ENCODE data around the gene MATN1.

The MATN1 gene

DNA sequence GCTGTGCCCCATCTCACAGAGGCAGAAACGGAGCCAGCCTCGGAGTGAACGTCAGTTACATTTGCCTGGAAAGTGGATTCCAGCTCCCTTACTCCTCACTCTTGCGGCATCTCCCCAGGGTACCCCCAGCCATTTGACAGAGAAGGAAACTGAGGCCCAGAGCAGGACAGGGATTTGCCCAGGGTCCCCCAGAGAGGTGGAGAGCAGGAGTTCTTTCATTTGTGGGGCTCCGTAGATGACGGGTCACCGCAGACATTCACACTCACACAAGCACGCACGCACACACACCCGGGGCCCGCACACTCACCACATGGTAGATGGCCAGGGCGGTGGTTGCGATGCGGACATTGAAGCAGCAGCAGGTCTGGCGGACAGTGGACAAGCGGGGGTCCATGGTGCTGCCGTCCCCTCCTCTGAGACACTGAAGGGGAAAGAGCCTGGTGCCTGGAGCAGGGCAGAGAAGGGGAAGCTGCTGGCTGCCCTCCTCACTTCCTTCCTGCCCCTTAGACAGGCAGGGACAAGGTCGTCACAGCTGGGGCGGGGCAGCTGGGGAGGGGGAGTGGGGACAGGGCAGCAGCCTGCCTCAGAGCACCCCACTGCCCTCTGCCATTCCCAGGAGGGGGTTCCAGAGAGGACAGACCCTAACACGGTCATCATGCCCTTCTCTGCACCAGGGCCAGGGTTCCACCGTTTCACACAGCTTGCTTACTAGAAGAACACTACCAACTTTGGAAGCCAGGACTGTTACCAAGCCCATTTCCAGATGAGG is 34.2 kb upstream of the MATN1 start, which contains the start of gene LAPTM5:
Gene LAPTM5 (minus strand): TSS at position 423 of the 769 bp plus-strand sequence. CDS start 29 bp downstream, at position 394.
- DNase-seq = peak; percentile 77

DNA sequence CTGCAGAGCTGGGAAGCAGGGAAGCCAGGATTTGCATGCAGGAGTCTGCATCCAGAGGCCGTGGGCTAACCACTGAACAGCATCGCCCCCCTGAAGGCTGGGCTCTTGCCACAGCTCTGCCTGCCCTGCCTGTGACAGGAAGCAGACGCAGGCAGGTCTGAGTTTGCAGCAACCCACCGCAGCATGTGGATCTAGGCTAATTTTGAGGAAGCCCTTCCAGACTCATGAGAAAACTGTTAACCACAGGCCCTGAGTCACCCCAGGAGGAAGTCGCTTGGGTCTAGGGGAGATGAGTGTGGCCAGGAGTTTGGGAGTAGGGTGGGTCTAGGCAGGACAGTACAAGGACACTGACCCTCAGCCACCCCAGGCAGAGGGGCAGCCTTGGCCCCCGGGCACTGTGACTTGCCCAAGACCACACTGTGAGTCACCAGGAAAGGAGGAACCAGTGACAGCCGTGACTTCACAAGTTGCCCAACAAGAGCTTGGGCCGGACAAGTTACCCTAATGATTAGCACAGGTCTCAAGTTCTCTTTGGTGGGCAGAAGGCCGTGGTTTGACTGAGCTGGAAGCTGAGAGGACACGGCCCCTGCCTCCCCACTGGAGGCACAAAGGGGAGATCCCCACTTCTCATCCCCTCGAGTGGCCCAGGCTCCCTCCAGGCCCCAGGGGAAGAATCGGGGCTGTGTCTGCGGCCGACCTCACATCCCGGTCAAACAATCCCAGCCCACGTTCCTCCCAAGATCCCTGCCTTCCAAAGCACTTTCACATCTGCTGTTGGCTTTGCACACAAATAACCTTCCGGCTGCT is 33.4 kb upstream of the MATN1 start:
- peak; percentile 96 for DNase-seq

DNA sequence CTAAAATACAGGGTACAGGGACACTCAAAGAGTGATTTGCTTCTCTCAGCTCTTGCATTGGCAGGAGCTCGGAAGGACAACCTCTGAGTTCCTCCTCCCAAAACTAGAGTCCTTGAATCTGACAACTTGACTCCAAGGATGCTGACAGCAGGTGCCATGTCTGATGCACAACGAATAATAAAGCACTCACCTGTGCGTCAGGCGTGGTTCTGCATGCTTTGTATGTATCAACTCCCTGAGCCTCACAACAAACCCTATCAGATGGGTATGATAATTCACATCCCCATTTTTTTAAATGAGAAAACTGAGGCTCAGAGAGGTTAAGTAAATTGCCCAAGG is 32.8 kb upstream of the MATN1 start:
- DNase-seq = no peak

DNA sequence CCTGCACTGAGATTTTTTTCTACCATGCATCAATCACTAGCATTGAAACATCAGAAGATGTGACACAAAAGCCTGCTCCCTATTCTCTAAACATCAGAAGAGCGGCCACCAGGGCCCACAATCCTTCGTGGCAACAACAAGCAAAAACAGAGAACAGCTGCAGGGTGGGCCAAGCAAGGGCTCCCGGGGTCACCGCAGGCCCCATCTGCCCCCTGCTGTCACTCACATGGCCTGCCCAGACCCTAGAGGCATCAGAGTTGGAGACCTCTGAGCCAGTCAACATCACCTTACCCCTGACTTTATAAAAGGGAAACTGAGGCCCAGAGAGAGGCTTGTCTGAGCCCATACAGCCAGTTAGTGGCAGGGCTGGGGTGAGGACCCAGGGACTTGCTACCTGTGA is 32.4 kb upstream of the MATN1 start:
- DNase-seq = no peak

DNA sequence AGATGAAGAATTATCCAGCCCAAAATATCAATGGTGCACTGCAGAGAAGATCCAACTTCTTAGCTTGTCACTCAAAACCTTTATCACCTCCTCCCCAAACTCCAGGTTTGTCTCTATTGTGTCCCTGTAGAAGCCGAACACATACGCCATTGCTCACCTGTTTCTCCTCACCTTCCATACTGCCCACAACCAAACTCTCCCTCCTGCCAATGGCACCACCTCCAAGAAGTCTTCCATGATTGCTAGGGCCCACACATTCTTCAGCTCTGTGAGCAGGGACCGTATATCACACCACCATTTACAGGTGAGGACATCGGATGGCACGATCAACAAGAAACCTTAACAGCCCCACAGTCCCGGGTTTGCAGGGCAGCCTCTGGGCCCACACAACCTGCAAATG is 31.9 kb upstream of the MATN1 start:
- DNase-seq = no peak

DNA sequence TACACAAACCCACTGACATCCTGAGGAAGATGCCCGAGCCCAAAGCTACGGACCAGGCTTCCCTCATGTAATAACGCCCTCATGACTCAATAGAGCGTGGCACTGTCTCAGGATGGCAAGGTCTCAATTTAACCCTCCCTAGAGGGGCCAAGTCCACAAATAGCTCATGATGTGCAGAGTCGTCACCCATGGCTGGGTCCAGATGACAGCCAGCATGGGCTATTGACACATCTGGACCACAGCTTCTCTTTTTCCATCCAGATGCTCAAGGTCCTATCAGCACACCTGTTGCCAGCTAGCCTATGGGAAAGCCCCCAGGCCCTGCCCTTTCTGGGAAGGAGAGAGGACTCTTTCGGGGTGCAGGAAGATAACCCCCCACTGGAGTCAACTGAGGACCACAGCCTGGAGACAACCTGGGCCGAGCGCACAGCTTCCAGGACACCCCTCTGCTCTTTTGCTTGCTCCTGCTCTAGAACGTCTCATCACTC is 31.3 kb upstream of the MATN1 start:
- peak; percentile 75 for DNase-seq

DNA sequence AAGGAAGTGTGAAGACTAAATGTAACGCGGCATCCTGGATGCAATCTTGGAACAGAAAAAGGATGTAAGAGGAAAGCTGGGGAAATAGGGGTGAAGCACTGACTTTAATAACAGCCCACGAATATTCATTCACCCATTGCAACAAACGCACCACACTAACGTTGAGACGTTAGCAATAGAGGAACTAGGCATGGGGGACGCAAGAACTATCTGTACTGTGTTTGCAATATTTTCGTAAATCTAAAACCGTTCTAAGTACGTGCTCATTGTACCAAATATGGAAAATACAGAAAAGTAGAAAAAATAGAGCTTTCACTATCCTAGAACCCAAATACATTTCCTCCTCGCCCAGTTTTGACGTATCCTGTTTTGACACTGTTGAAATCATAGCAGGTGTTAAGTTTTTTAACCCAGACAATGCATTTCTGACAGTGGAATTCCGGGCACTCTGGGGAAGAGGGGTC is 30.3 kb upstream of the MATN1 start:
- no peak for DNase-seq

DNA sequence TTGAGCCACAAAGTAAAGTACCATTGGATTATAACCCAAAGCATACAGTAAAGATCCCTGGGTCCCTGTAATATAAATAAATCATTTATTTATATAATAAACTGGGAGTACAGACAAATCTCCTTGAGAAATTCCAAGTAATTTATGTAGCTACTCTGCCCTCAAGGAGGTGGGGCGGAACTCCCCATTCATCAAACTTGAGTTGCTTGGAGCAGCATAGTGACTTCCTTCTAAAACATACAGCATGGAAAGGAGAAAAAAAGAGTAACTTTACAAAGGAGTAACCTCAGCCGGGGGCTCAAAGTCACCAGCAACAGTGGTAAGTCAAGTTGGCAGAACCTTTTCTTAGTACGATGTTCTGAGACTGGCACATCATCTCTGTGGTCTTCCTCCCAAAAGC is 29.7 kb upstream of the MATN1 start:
- no peak for DNase-seq

DNA sequence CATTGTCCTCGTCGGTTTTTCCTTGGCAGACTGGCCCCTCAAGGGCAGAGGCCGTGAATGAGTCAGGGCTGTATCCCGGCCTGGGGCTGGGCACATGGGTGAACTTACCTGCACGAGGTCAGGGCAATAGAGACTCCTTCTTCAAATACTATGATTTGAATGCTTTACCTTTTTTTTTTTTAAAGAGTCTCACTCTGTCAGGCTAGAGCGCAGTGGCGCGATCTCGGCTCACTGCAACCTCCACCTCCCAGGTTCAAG is 29.2 kb upstream of the MATN1 start:
- no peak for DNase-seq

DNA sequence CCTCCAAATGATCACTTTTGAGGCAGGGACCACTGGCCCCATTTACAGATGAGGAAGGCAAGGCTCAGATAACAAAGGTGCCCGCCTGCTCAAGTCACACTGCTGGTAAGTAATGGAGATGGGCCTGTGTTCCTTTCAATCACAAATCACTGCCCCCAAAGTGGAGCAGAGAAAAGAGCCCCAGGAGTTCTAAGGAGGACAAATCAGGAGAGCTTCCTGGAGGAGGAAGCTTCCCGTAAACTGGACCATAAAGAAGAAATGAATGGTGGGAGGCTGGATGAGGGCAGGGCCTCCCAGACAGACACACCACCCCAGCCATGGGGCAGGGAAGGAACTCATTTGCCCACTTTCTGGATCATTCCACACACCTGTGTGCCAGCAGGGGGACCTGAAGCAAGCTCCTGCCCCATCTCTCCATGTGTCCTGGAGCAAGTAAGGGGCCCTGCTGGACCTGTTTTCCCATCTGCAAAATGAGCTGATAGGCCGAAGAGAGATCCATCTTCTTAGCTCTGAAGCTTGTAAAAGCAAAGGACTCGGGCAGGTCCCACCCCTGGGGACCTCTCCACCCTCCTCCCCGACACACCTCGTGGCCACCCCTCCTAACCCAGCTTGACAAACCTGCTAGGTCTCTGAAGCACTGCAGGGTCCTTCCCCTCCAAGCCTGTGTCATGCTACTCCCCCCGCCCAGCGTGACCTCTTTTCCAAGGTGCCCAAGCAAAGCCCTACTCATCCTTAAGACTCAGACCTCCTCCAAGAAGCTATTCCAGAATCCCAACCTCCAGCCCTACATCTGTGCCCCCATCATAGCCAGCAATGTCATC is 28.7 kb upstream of the MATN1 start:
- DNase-seq = no peak

DNA sequence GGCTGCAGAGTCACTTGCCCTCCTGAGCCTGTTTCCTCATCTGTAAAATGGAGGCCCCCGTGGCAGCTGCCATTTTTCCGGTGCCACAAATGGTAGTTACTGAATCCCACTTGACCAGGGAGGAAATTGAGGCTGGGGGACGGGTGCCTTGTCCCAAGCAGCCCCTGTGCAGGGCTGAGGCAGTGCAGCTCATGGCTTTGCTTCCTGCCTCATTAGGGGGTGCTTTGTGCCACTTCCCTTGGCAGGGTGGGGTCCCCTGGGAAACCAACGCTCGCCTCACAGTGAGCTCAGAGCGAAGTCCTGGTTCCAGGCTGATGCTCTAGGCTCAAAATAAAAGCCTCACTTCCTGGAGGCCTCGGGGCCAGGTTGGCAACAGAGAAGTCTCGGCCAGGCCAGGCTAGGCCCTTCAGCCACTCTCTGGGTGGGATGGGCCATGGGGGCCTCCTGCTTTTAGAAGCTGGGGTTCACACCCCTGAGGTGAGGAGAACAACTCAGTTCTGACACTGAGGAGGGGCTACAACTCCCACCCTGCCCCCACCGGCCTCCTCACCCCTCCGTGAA is 27.4 kb upstream of the MATN1 start:
- DNase-seq = no peak

DNA sequence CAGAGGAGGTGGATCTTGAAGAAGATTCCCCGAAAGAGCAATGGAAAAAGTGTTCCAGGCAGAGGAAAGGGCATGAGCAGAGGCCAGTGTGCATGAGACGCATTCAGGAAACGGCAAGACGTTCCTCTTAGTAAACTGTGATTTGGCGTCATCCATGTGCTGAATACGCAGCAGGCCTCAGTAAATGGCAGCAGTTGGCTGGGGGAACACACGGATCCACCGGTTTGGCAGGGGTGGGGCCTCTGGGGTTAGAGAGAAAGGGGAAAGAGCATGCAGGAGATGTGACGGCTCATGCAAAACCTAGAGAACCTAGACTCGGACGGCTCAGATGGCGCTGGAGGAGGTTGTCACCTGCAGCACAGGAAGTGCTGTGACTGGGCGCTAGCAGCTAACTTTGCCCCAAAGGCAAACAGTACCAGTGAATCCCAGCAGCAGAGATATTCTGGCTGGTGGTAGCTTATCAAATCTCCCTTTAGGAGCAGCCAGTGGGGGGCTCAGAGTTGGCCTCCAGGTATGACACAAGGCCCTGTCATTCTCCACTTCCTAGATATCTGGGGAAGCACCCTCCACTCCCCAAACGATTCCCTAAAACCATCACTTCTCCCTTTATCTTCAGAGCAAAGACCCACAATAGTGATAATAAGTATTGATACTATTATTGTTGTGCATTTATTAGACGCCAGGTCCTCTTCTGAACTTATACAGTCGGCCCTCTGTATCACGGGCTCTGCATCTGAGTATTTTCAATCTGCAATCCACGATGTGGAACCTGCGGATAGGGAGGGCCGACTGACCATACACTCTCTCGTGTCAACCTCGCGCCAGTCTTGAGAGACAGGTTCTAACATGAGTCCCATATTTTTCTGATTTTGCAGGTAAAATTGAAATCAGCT is 26.6 kb upstream of the MATN1 start:
- DNase-seq = no peak

DNA sequence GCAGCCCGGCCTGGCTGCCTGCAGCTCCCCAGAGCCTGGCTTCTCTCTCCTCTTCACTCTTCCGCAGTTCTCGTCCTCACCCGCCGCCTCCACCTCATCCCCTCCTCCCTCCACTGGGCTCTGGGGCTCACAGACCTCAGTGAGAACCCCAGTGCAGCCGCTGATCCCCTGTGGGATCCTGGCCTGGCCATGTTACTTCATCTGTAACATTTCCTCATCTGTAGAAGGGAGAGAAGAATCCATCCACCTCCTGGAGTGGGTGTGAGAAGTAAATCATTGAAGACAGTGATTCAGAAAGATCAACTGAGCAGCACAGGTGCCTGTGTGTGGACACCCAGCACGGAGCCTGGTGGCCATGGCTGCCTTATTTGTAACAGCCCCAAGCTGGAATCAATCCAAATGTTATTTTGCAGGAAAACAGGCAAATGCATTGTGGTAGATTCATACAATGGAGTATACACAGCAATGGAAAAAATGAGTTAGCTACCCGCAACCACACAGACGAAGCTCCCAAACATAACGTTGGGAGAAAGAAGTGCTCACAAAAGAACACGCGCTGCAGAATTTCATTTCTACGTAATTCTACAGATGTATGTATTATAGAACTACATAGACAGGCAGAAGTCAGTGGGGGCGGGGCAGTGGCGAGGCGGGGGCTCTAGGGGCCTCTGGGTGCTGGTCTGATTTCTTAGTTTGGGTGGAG is 25.5 kb upstream of the MATN1 start:
- no peak for DNase-seq

DNA sequence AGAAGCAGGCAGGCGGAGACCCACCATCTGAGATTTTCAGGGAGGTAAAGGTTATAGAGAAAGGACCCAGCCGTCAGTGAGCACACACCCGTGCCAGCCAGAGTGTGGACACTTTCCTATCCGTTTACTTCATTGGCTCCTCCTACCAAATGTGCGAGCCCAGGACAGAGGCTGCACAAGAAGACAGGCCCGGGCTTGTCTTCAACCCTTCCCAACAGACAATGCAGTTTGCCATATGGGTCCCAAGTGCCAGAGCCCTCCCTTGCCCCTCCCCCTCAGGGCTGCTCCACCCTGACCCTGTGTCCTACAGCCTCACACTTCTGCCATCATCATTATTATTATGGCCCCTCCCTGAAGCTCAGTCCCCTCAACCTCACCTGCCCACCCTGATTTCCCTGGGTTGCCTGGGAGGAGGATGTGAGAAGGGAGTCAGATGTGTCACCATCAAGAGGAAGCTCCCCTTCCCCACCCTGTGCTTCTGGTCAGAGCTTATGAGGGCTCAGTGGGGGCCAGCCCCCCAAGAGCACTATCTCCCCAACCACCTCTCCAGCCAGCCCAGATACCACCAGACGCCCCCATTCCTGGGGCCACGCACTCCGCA is 24.8 kb upstream of the MATN1 start:
- DNase-seq = no peak

DNA sequence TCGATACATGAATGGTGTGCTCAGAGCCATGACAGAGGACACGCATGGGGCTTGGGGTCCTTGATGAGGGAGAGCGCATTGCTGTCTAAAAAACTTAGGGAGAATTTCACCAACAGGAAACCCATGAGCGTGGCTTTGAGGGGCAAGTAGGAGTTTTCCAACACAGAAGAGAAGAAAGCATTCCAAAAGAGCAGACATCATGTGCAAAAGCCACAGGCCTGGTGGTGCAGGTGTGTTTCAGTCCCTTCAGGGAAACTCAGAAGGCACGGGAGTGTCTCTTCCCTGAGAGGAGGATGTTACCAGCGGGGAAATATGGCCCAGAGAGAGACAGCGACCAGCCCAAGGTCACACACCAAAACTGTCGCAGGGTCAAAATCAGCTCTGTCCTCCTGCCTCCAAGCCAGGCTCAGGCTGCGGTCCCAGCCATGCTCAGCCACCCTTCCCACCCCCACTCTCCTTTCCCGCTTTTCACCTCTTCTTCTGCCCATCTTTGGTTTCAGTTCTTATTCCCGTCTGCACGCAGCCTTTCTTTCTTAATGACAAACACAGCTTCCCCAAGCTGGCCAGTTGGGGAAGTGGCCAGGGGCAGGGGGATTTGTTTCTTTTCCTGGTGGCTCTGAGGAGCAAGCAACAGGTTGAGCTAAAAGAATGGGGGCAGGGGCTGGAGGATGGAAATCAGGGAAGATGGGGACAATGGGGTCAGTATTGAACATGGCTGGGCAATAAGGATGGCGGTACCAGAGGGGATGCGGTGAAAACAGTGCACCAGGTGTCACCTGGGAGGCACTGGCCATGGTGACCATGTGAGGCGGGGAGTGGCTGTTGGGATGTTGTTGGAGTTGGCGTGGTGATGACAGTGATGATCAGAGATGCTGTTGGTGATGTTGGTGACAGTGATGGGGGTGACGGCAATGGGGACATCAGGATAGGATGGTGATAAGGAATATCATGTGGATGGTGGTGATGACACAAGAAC is 23.9 kb upstream of the MATN1 start:
- DNase-seq = no peak

DNA sequence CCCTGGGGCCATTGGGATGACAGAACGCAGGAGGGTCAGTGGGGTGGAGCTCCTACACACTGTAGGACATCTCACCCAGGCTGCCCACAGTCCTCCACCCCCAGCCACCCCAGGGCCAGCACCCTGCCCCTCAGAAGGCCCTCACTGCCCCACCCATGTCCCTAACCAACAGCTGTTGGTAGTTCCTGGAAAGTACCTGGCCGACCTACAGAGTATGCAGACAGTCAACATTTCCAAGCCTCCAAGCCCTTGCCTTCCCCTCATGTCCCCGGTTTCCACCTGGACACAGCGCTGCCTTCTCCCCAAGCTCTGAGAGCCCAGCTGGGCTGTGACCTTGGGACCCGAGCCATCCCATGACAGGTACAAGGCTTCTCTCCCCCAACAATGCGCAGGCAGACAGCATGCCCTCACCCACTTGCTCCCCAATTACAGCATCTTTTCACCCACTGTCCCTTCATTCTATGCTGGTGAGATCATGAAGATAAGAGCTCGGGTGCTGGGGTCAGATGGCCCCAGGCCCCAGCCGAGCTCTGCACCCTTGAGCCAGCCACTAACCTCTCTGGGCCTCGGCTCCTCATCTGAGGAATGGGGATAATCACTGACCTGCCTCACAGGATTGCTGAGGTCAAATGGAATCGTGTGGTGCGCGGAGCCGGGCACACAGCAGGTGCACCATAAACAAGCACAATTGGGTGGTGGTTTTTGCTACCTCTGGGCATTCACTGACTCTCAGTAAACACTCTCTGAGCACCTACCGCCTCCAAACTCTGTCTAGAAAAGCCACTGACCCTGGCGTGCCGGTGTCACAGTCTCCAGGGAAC is 23.0 kb upstream of the MATN1 start:
- DNase-seq = no peak

DNA sequence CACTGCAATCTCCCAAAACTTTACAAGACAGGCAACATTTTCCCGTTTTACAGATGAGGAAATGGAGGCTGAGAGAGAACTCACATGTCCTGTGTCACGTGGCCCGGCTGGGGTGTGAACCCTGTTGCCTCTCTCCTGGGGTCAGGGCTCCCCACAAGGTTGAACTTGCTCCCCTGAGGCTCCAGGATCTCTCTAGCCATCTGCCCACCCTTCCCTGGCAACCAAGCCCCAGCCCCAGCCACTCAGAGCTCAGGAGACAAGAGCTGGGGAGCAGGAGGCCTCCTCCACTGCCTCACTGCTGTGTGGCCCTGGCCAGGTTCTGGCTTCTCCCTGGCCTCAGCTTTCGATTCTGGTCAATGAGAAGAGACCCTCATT is 22.4 kb upstream of the MATN1 start:
- DNase-seq = no peak

DNA sequence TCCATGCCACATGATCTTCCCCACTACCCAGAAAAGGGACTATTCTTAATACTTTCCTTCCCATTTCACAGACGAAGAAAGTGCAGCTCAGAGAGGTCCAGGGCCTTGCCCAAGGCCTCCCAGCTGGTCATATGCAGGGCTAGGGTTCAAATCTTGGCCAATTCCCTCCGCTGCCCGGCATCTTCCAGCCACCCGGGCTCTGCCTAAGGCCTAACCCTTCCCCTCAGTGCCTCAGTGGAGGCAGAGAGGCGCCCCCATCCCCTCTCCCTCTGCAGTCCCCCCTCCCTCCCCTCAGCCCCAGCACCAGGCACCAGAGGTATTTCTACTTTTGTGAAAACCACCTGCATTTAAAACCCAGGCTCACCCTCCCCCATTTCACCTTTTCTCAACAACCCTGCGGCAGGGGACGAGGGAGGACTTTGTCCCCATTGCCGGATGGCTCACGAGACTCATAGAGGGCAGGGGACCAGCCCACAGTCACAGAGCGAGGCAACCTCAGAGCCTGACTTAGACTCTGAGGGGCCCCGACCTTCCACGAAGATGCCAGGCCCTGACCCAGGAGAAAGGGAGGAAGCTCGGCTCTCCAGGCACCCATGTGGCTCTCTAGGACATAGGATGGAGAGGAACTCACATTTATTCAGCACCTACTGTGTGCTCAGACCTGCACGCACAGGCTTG is 21.9 kb upstream of the MATN1 start:
- DNase-seq = no peak

Data from GF-D8 (cell line).